Brain microvascular endothelial cell (primary cell): ENCODE measurements around the gene CNNM4.

Source experiments
- DNase-seq: peaks from one replicate; pipeline ENCODE4 v3.0.0-alpha.2; 2020
- H3K27ac ChIP-seq: fragments of 250-450 bp; sonication (Bioruptor Pico); 2 replicates; pipeline ENCODE4 v1.5.1; 2020; ENCODE audit warnings: mild to moderate bottlenecking, moderate library complexity
- H3K27me3 ChIP-seq: fragments of 250-450 bp; sonication (Bioruptor Pico); replicated peaks from 2 replicates; pipeline ENCODE4 v1.5.1; 2020; ENCODE audit warnings: mild to moderate bottlenecking
- H3K36me3 ChIP-seq: fragments of 250-450 bp; sonication (Bioruptor Pico); replicated peaks from 2 replicates; pipeline ENCODE4 v1.5.1; 2020; ENCODE audit warnings: mild to moderate bottlenecking
- H3K4me3 ChIP-seq: 2 replicates; pipeline ENCODE4 v1.5.1; 2011; ENCODE audit warnings: low read depth, mild to moderate bottlenecking, control low read depth, low read length, moderate library complexity
- CTCF ChIP-seq: IDR thresholded peaks from 2 replicates; pipeline ENCODE4 v1.5.1; 2011; ENCODE audit warnings: low read depth, mild to moderate bottlenecking, moderate library complexity, low read length, control low read depth, inconsistent platforms; ENCODE audit errors: missing control alignments
- in situ Hi-C: cut with HindIII; loops from 2 replicates; pipeline ENCODE4 v1.10.0; 2017; ENCODE audit warnings: low sequenced_read_pairs, low pct_ligation_motif_present

The CNNM4 gene

GRCh38 chr2:96768083-96768561, 7.4 kb downstream of the CNNM4 start:
- Histone ChIP-seq H3K36me3 (no peaks in the 10 kb centered on the region), H3K27me3 (no peaks in the 10 kb centered on the region), H3K4me3 (no peak overlapping the region), H3K27ac (no peak overlapping the region)
- no peak for DNase-seq
- no peak for TF ChIP-seq CTCF
- in situ Hi-C loops = no loop called here

GRCh38 chr2:96769814-96770213, 9.1 kb downstream of the CNNM4 start:
- in situ Hi-C loops = no loop called here
- no peak for DNase-seq
- no peaks in the 10 kb centered on the region for H3K36me3 ChIP-seq
- no peaks in the 10 kb centered on the region for H3K27me3 ChIP-seq
- no peak overlapping the region for H3K4me3 ChIP-seq
- TF ChIP-seq CTCF = no peak
- H3K27ac ChIP-seq = no peak overlapping the region

- no peak for TF ChIP-seq CTCF
- H3K27me3 ChIP-seq = no peaks in the 10 kb centered on the region
- H3K4me3 ChIP-seq = no peak overlapping the region
- no peaks in the 10 kb centered on the region for H3K36me3 ChIP-seq
- no peak for DNase-seq
- no peak overlapping the region for H3K27ac ChIP-seq
- in situ Hi-C loops = no loop called here
Measured at GRCh38 chr2:96770442-96771202, 9.9 kb downstream of the CNNM4 start.

- H3K36me3 ChIP-seq = no peaks in the 10 kb centered on the region
- in situ Hi-C loops = no loop called here
- H3K4me3 ChIP-seq = no peak overlapping the region
- TF ChIP-seq CTCF = no peak
- no peaks in the 10 kb centered on the region for H3K27me3 ChIP-seq
- no peak overlapping the region for H3K27ac ChIP-seq
- DNase-seq = no peak
Measured at GRCh38 chr2:96771796-96772618, 11.3 kb downstream of the CNNM4 start.

GRCh38 chr2:96772903-96773671, 12.4 kb downstream of the CNNM4 start:
- Histone ChIP-seq H3K27ac (no peak overlapping the region), H3K36me3 (no peaks in the 10 kb centered on the region), H3K4me3 (no peak overlapping the region), H3K27me3 (no peaks in the 10 kb centered on the region)
- no peak for DNase-seq
- in situ Hi-C loops = no loop called here
- no peak for TF ChIP-seq CTCF
